Non-pigmented ciliary epithelial cell (primary cell): Measurements from ENCODE around the gene DDRGK1.
"Not testable (repeated sequence)": the region's sequence is repeated elsewhere in the genome, so short reads cannot be mapped to it uniquely, and the experiment has no call there.

Experiments
- DNase-seq: peaks from one replicate; pipeline ENCODE4 v3.0.0-alpha.2; 2010; ENCODE audit warnings: low read depth

The DDRGK1 gene

GRCh38 chr20:3215359-3215917, 11.0 kb upstream of the DDRGK1 start:
- DNase-seq = not testable (repeated sequence)

GRCh38 chr20:3213226-3213625, 8.7 kb upstream of the DDRGK1 start:
- DNase-seq = no peak

GRCh38 chr20:3210346-3210745, 5.9 kb upstream of the DDRGK1 start:
- DNase-seq = no peak

GRCh38 chr20:3209946-3210317, 5.5 kb upstream of the DDRGK1 start:
- DNase-seq = no peak

GRCh38 chr20:3209257-3209945, 4.9 kb upstream of the DDRGK1 start, which contains the start of gene ITPA:
TSS of gene ITPA (plus strand) at chr20:3209498. CDS start at chr20:3209552, 54 bp downstream.
- DNase-seq = no peak

- no peak for DNase-seq
Measured at GRCh38 chr20:3208786-3209256, 4.3 kb upstream of the DDRGK1 start.

- DNase-seq = no peak
Measured at GRCh38 chr20:3203315-3204123, 963 bp downstream of the DDRGK1 start.

GRCh38 chr20:3202965-3203314, 1.5 kb downstream of the DDRGK1 start:
- no peak for DNase-seq

- DNase-seq = no peak
Measured at GRCh38 chr20:3199976-3200755, 4.3 kb downstream of the DDRGK1 start.

GRCh38 chr20:3199206-3199605, 5.3 kb downstream of the DDRGK1 start:
- no peak for DNase-seq

GRCh38 chr20:3195590-3196237, 8.8 kb downstream of the DDRGK1 start:
- DNase-seq = no peak

GRCh38 chr20:3194617-3195280, 9.7 kb downstream of the DDRGK1 start:
- no peak for DNase-seq

GRCh38 chr20:3193806-3194616, 10.5 kb downstream of the DDRGK1 start:
- no peak for DNase-seq

GRCh38 chr20:3192226-3193015, 12.1 kb downstream of the DDRGK1 start:
- DNase-seq = no peak

GRCh38 chr20:3190681-3191111, 13.8 kb downstream of the DDRGK1 start:
- no peak for DNase-seq

GRCh38 chr20:3189561-3190131, 14.8 kb downstream of the DDRGK1 start:
- DNase-seq = no peak

- DNase-seq = no peak
Measured at GRCh38 chr20:3188823-3189413, 15.6 kb downstream of the DDRGK1 start.

- not testable (repeated sequence) for DNase-seq
Measured at GRCh38 chr20:3187861-3188260, 16.6 kb downstream of the DDRGK1 start.
